Neural crest cell (in vitro differentiated cells): ENCODE data around the gene LINC01488. TPM values are rescaled to one million over a fixed set of nuclear protein-coding genes. Genes with fewer than 3 reads are reported as not detected.

Experiments used
- DNase-seq: peaks from one replicate; pipeline ENCODE4 v3.0.0; 2021; ENCODE audit warnings: low read depth, mixed read lengths, low spot score
- H3K27ac Mint-ChIP-seq: one replicate; pipeline ENCODE4 v1.8.0; 2021; ENCODE audit warnings: mild to moderate bottlenecking, mixed read lengths; ENCODE audit not compliant: unreplicated experiment
- H3K27me3 Mint-ChIP-seq: 2 replicates; pipeline ENCODE4 v1.8.0; 2021; ENCODE audit warnings: low read depth, mild to moderate bottlenecking, mixed read lengths
- H3K36me3 Mint-ChIP-seq: 2 replicates; pipeline ENCODE4 v1.8.0; 2021; ENCODE audit warnings: low read depth, mild to moderate bottlenecking, mixed read lengths
- H3K4me1 Mint-ChIP-seq: 2 replicates; pipeline ENCODE4 v1.8.0; 2021; ENCODE audit warnings: mixed read lengths
- H3K4me3 Mint-ChIP-seq: one replicate; pipeline ENCODE4 v1.8.0; 2021; ENCODE audit warnings: mild to moderate bottlenecking, mixed read lengths
- H3K9me3 Mint-ChIP-seq: 2 replicates; pipeline ENCODE4 v1.8.0; 2021; ENCODE audit warnings: mixed read lengths
- total RNA-seq: library from RNA; stranded (reverse); gene quantifications from 2 replicates; pipeline ENCODE4 v1.2.1, GENCODE V29; 2021
- TF ChIP-seq, protein P1 (sequence below): fragments of 200-600 bp; sonication (generic); conservative IDR thresholded peaks from 2 replicates; pipeline ENCODE4 v1.5.0; 2021; ENCODE audit warnings: antibody characterized with exemption, mild to moderate bottlenecking

The LINC01488 gene
- total RNA-seq, 1 donor from 2014 or later, result not detected

GRCh38 chr11:69439651-69440464 is 41.6 kb upstream of the LINC01488 start:
- TF ChIP-seq, protein P1, sequence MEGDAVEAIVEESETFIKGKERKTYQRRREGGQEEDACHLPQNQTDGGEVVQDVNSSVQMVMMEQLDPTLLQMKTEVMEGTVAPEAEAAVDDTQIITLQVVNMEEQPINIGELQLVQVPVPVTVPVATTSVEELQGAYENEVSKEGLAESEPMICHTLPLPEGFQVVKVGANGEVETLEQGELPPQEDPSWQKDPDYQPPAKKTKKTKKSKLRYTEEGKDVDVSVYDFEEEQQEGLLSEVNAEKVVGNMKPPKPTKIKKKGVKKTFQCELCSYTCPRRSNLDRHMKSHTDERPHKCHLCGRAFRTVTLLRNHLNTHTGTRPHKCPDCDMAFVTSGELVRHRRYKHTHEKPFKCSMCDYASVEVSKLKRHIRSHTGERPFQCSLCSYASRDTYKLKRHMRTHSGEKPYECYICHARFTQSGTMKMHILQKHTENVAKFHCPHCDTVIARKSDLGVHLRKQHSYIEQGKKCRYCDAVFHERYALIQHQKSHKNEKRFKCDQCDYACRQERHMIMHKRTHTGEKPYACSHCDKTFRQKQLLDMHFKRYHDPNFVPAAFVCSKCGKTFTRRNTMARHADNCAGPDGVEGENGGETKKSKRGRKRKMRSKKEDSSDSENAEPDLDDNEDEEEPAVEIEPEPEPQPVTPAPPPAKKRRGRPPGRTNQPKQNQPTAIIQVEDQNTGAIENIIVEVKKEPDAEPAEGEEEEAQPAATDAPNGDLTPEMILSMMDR, result no peak
- no peak for DNase-seq
- Mint-ChIP-seq H3K4me3 (no peak overlapping the region), H3K9me3 (no peaks in the 10 kb centered on the region), H3K36me3 (no peaks in the 10 kb centered on the region), H3K27me3 (no peaks in the 10 kb centered on the region), H3K4me1 (peaks cover 79% of the 10 kb centered on the region), H3K27ac (no peak overlapping the region)

DNA sequence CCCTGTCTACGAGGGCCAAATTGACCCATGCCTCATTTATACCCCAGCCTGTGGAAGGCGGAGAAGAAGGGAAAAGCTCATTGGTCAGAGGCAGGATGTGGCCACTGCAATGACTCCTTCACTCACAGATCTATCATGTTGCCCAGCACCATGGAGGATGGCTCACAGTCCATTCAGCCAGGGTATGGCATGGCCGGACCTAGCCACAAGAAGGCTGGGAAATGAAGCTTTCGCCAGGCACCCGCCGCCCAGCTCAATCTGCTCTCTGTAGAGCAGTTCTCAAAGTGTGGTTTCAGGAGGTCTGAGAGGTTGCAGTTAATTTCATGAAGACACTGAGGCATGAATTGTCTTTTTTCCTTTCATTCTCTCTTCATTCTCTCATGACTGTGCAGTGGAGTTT is 40.6 kb upstream of the LINC01488 start:
- TF ChIP-seq, protein P1, result no peak
- Mint-ChIP-seq H3K27me3 (no peaks in the 10 kb centered on the region), H3K4me3 (no peak overlapping the region), H3K27ac (no peak overlapping the region), H3K4me1 (peaks cover 73% of the 10 kb centered on the region), H3K36me3 (no peaks in the 10 kb centered on the region), H3K9me3 (no peaks in the 10 kb centered on the region)
- DNase-seq, result no peak

- Mint-ChIP-seq H3K27me3 (no peaks in the 10 kb centered on the region), H3K27ac (peak overlapping the region; percentile 94), H3K36me3 (no peaks in the 10 kb centered on the region), H3K4me3 (peak overlapping the region; percentile 78), H3K4me1 (peaks cover 62% of the 10 kb centered on the region), H3K9me3 (no peaks in the 10 kb centered on the region)
- no peak for DNase-seq
- TF ChIP-seq, protein P1, result no peak
These were observed 39.3 kb upstream of the LINC01488 start for GRCh38 chr11:69442012-69442806.

GRCh38 chr11:69442807-69443137 is 38.7 kb upstream of the LINC01488 start:
- H3K36me3 Mint-ChIP-seq, result no peaks in the 10 kb centered on the region
- TF ChIP-seq, protein P1, result no peak
- H3K27me3 Mint-ChIP-seq, result no peaks in the 10 kb centered on the region
- H3K4me1 Mint-ChIP-seq, result peaks cover 62% of the 10 kb centered on the region
- H3K9me3 Mint-ChIP-seq, result no peaks in the 10 kb centered on the region
- H3K4me3 Mint-ChIP-seq, result peak overlapping the region; percentile 78
- H3K27ac Mint-ChIP-seq, result peak overlapping the region; percentile 94
- DNase-seq, result no peak

- DNase-seq, result peak; percentile 89
- TF ChIP-seq, protein P1, result no peak
- peaks cover 62% of the 10 kb centered on the region for H3K4me1 Mint-ChIP-seq
- no peaks in the 10 kb centered on the region for H3K36me3 Mint-ChIP-seq
- peak overlapping the region; percentile 78 for H3K4me3 Mint-ChIP-seq
- no peaks in the 10 kb centered on the region for H3K27me3 Mint-ChIP-seq
- no peaks in the 10 kb centered on the region for H3K9me3 Mint-ChIP-seq
- peak overlapping the region; percentile 97 for H3K27ac Mint-ChIP-seq
These were observed 38.1 kb upstream of the LINC01488 start for GRCh38 chr11:69443138-69443967.
